Heart right ventricle (tissue), 16 donors: Measurements from ENCODE around the gene APOBEC3A. TPM values are rescaled to one million over a fixed set of nuclear protein-coding genes. Genes with fewer than 3 reads are reported as not detected.
"Not testable (repeated sequence)": the region's sequence is repeated elsewhere in the genome, so short reads cannot be mapped to it uniquely, and the experiment has no call there.

Experiments used
- ATAC-seq, 8 donors: fragments of 200-7000 bp; cut with Tn5 transposase; one replicate each; pipeline ENCODE4 v1.9.1; 2020; ENCODE audit warnings: mild to moderate bottlenecking in 8 of 8, moderate library complexity in 8 of 8, moderate number of reproducible peaks in 1 of 8
- DNase-seq, 2 donors: peaks; one replicate each; pipeline ENCODE4 v3.0.0-alpha.2; 2020
- H3K27ac ChIP-seq, 10 donors: fragments of 200-600 bp; sonication (generic) in 2 of 10; one replicate each; pipeline versions ENCODE4 v1.5.0 to v1.8.0; 2020 to 2022; ENCODE audit warnings: mild to moderate bottlenecking in 3 of 10
- H3K27me3 ChIP-seq, 7 donors: fragments of 200-600 bp; one replicate each; pipeline ENCODE4 v1.8.0; 2021 to 2022; ENCODE audit warnings: mild to moderate bottlenecking in 2 of 7
- H3K36me3 ChIP-seq, 9 donors: fragments of 200-600 bp; sonication (generic) in 1 of 9; one replicate each; pipeline versions ENCODE4 v1.5.0 to v1.8.0; 2020 to 2022; ENCODE audit warnings: mild to moderate bottlenecking in 2 of 9
- H3K4me1 ChIP-seq, 9 donors: fragments of 200-600 bp; sonication (generic) in 1 of 9; one replicate each; pipeline versions ENCODE4 v1.5.0 to v1.8.0; 2020 to 2022; ENCODE audit warnings: mild to moderate bottlenecking in 4 of 9
- H3K4me3 ChIP-seq, 10 donors: fragments of 200-600 bp; sonication (generic) in 2 of 10; one replicate each; pipeline versions ENCODE4 v1.5.0 to v1.8.0; 2020 to 2022; ENCODE audit warnings: mild to moderate bottlenecking in 7 of 10, moderate library complexity in 2 of 10
- H3K9me3 ChIP-seq, 11 donors: fragments of 200-600 bp in 10 of 11; sonication (generic) in 2 of 11; one replicate each; pipeline versions ENCODE4 v1.5.0 to v1.8.0; 2013 to 2022; ENCODE audit warnings: mild to moderate bottlenecking in 2 of 11, control low read depth in 1 of 11, moderate library complexity in 1 of 11
- WGBS, 2 donors: extraction: QIAGEN DNeasy Blood & Tissue Kit; methylation state at CpG; one replicate each; pipeline ENCODE4 v1.1.7; 2013; ENCODE audit warnings: inconsistent platforms in 1 of 2; 5-methylcytosine and 5-hydroxymethylcytosine counted together
- intact Hi-C, 10 donors: fragments of 100-400 bp; cut with DNase I; formaldehyde crosslinking; loops; one replicate each; pipeline versions ENCODE4 v1.11.1 to v1.14.2; 2022
- polyA plus RNA-seq, 2 donors: library from polyadenylated mRNA; stranded (reverse); fragments of 200-250 nt; gene quantifications; one replicate each; pipeline ENCODE4 v1.2.3, GENCODE V29; 2013
- total RNA-seq, 10 donors: library from RNA; stranded (reverse); fragmentation: NEBNext Ultra II Directional in 3 of 10; extraction: Animal tissue kit (Norgen Biotek cat#: 25700) in 3 of 10; gene quantifications; one replicate each; pipeline versions ENCODE4 v1.2.1 to v1.2.4, GENCODE V29; 2021 to 2023
- TF ChIP-seq, protein P1 (sequence below), 9 donors: fragments of 200-600 bp; sonication (generic) in 2 of 9; IDR thresholded peaks; one replicate each; pipeline versions ENCODE4 v1.5.0 to v1.8.0; 2021 to 2022; ENCODE audit warnings: antibody characterized with exemption in 9 of 9, mild to moderate bottlenecking in 5 of 9, moderate library complexity in 1 of 9
- donor health status: Arrhythmogenic right ventricular cardiomyopathy.
- donor health status: ischemic (EF 13 %, LVEDD 7.1; RV severe dilation, severe dysfunction).
- donor health status: healthy with polysubstance abuse.
- donor health status: DM: no; HTN: yes; CAD: no.
- donor health status: DM: no; HTN: no; CAD: no.
- donor health status: ischemic (EF 25% LVEDD 6.9; RV normal size, moderate dysfunction).
- donor health status: ischemic (EF 25% LVEDD 5.7; RV mildly dilated, moderate dysfunction).
- donor health status: healthy.
- donor health status: DM: yes; HTN: yes; CAD: no.
- donor health status: Ischemic cardiomyopathy.
- donor health status: ischemic (EF 35%, LVEDD 5.7; RV mildly dilated, moderate dysfunction).
- donor health status: nonischemic (EF 11% LVEDD 7.7; RV severe dilation, severe dysfunction).
- donor health status: DM: yes; HTN: yes; CAD: no.
- donor health status: PGD.
- donor health status: ischemic (EF 29% LVEDD 5.4; RV normal size, mild dysfunction).
- donor health status: nonischemic (EF 23%, LVEDD 6.1; RV moderate dilation, normal function).

Gene APOBEC3A
- total and polyA plus RNA-seq, 12 donors: 0.20 to 5.6 (median 0.93) TPM; not detected in 2

DNA sequence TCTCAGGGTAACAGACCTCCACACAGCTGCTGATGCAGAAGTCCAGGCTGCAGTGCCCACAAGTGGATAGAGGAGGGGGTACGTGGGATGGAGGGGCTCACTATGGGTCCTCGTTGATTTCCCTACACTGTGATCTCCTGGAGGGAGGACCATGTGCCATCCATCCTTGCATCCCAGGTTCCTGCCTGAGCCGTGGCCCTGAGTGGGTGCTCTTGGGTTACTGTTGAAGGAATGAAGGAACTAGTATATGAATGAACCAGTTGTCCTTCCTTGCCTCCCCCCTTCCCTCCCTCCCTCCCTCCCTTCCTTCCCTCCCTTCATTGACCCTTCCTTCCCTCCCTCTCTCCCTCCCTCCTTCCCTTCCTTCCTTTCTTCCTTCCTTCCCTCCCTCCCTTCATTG lies 40.1 kb downstream of the APOBEC3A start:
- Histone ChIP-seq H3K4me3 (no peak overlapping the region), H3K9me3 (no peaks in the 10 kb centered on the region), H3K27me3 (peaks cover 0 to 21% (median 4%) of the 10 kb centered on the region in 7 donors), H3K4me1 (peaks cover 0 to 7% (median 0%) of the 10 kb centered on the region in 9 donors), H3K36me3 (no peaks in the 10 kb centered on the region), H3K27ac (no peak overlapping the region)
- TF ChIP-seq, protein P1, sequence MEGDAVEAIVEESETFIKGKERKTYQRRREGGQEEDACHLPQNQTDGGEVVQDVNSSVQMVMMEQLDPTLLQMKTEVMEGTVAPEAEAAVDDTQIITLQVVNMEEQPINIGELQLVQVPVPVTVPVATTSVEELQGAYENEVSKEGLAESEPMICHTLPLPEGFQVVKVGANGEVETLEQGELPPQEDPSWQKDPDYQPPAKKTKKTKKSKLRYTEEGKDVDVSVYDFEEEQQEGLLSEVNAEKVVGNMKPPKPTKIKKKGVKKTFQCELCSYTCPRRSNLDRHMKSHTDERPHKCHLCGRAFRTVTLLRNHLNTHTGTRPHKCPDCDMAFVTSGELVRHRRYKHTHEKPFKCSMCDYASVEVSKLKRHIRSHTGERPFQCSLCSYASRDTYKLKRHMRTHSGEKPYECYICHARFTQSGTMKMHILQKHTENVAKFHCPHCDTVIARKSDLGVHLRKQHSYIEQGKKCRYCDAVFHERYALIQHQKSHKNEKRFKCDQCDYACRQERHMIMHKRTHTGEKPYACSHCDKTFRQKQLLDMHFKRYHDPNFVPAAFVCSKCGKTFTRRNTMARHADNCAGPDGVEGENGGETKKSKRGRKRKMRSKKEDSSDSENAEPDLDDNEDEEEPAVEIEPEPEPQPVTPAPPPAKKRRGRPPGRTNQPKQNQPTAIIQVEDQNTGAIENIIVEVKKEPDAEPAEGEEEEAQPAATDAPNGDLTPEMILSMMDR (IDR thresholded peaks at IDR 0.05): no peak
- ATAC-seq (no peak), DNase-seq (no peak)
- WGBS, 2 donors: 90 to 91% methylated on average over 3 of the region's 3 CpGs
- intact Hi-C loops: loop anchor here in 2 of 10 donors (5.0 kb wide), 2 partner anchors 40 to 230 kb away; partner anchors contain the start of gene APOBEC3A (in 1 of the 2)

DNA sequence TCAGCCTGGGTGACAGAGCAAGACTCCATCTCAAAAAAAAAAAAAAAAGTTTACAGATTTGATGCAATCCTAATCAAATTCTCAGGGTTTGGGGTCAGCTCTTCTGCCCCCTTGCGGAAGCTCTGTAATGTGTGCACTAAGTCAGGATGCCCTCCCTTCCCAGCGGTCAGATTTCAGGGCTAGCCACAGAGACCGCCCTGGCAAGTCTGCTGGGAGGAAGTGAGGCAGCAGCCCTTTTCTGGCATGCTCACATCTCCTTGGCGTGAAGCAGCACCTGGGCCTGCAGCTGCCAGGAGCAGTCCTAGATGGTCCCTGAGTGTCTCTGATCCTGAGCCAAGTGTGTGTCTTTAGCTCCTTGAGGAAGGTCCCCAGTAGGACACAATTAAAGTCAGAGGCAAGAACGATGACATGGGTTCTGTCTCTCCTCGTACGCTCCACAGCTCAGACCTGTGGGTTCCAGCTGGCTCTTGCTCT lies 45.8 kb downstream of the APOBEC3A start:
- TF ChIP-seq, protein P1 (IDR thresholded peaks at IDR 0.05): peak; percentile 59 to 88 (median 79)

GRCh38 chr22:39007177-39007576 lies 49.8 kb downstream of the APOBEC3A start:
- WGBS, 2 donors: 96 to 98% methylated on average over 5 of the region's 5 CpGs
- Histone ChIP-seq H3K36me3 (no peaks in the 10 kb centered on the region), H3K4me1 (peaks cover 0 to 12% (median 7%) of the 10 kb centered on the region in 9 donors), H3K27ac (no peak overlapping the region), H3K9me3 (no peaks in the 10 kb centered on the region), H3K4me3 (no peak overlapping the region), H3K27me3 (no peaks in the 10 kb centered on the region)
- TF ChIP-seq, protein P1 (IDR thresholded peaks at IDR 0.05): no peak
- DNase-seq (no peak), ATAC-seq (no peak)
- intact Hi-C loops: loop anchor here in 9 of 10 donors (5.0 to 10.0 kb wide), 6 partner anchors 68 to 242 kb away; partner anchors contain the start of gene APOBEC3G (in 1 of the 9)

More for the DNA sequence above, 45.8 kb downstream of the APOBEC3A start:
- DNase-seq (peak; percentile 54 to 69), ATAC-seq (peak; percentile 83 to 94 (median 92))
- Histone ChIP-seq H3K27me3 (peaks cover 0 to 11% (median 0%) of the 10 kb centered on the region in 7 donors), H3K27ac (no peak overlapping the region), H3K4me1 (peaks cover 0 to 9% (median 7%) of the 10 kb centered on the region in 9 donors), H3K36me3 (no peaks in the 10 kb centered on the region), H3K9me3 (no peaks in the 10 kb centered on the region), H3K4me3 (no peak overlapping the region)
- intact Hi-C loops: loop anchor here in 9 of 10 donors (1.0 to 10.0 kb wide), 13 partner anchors 72 to 238 kb away; partner anchors contain the start of genes APOBEC3G (in 1 of the 9) and CBX6 (in 1 of the 9)
- WGBS, 2 donors: 11 to 12% methylated on average over 7 of the region's 7 CpGs

DNA sequence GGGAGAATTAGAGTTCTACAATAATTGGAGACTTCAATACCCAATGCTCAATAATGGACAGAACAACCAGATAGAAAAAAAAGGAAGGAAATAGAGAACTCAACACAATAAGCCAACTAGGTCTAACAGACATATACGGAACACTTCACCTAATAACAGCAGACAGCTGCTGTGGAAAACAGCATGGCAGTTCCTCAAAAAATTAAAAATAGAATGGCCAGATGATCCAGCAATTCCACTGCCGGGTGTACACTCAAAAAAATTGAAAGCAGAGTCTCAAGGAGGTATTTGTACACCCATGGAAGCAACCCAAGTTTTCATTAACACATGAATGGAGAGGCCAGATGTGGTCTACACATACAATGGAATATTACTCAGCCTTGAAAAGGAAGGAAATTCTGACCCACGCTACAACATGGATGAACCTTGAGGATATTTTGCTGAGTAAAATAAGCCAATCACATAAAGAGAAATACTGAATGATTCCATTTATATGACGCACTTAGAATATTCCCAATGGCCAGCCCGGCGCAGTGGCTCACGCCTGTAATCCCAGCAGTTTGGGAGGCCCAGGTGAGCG lies 51.0 kb downstream of the APOBEC3A start:
- H3K9me3 ChIP-seq, H3K4me1 ChIP-seq, H3K4me3 ChIP-seq, H3K27me3 ChIP-seq, H3K27ac ChIP-seq, DNase-seq, H3K36me3 ChIP-seq: not testable (repeated sequence)
- WGBS, 2 donors: 77 to 78% methylated on average over 8 of the region's 8 CpGs
- peak in 3 of 8 donors; percentile 34 to 39 (median 34) for ATAC-seq
- intact Hi-C loops: loop anchor here in 9 of 10 donors (5.0 to 10.0 kb wide), 6 partner anchors 66 to 244 kb away; partner anchors contain the start of gene APOBEC3G (in 1 of the 9)
